HPDE6-E6E7 (cell line): ENCODE results near the gene DPYSL4.
"Not testable (repeated sequence)": the region's sequence is repeated elsewhere in the genome, so short reads cannot be mapped to it uniquely, and the experiment has no call there.

Experiments used
- DNase-seq: peaks from one replicate; pipeline ENCODE4 v3.0.0; 2011; ENCODE audit warnings: missing footprints; ENCODE audit errors: extremely low spot score

Gene DPYSL4

GRCh38 chr10:132149917-132150316 is 36.8 kb upstream of the DPYSL4 start:
- no peak for DNase-seq

- no peak for DNase-seq
Measured at GRCh38 chr10:132150777-132151176, 36.0 kb upstream of the DPYSL4 start.

- DNase-seq = no peak
Measured at GRCh38 chr10:132151286-132151950, 35.3 kb upstream of the DPYSL4 start.

- DNase-seq = no peak
Measured at GRCh38 chr10:132151951-132152505, 34.7 kb upstream of the DPYSL4 start.

GRCh38 chr10:132152896-132153580 is 33.7 kb upstream of the DPYSL4 start:
- DNase-seq = no peak

- DNase-seq = no peak
Measured at GRCh38 chr10:132153616-132154217, 33.0 kb upstream of the DPYSL4 start.

- no peak for DNase-seq
Measured at GRCh38 chr10:132154440-132154839, 32.3 kb upstream of the DPYSL4 start.

- no peak for DNase-seq
Measured at GRCh38 chr10:132154931-132155330, 31.8 kb upstream of the DPYSL4 start.

GRCh38 chr10:132155723-132156381 is 30.9 kb upstream of the DPYSL4 start:
- no peak for DNase-seq

GRCh38 chr10:132156382-132156781 is 30.4 kb upstream of the DPYSL4 start:
- no peak for DNase-seq

GRCh38 chr10:132157101-132157500 is 29.6 kb upstream of the DPYSL4 start:
- no peak for DNase-seq

GRCh38 chr10:132158122-132158741 is 28.5 kb upstream of the DPYSL4 start:
- no peak for DNase-seq

- no peak for DNase-seq
Measured at GRCh38 chr10:132158823-132159222, 27.9 kb upstream of the DPYSL4 start.

- not testable (repeated sequence) for DNase-seq
Measured at GRCh38 chr10:132159302-132160230, 27.2 kb upstream of the DPYSL4 start.

GRCh38 chr10:132160231-132160630 is 26.5 kb upstream of the DPYSL4 start:
- not testable (repeated sequence) for DNase-seq

- not testable (repeated sequence) for DNase-seq
Measured at GRCh38 chr10:132160834-132161622, 25.7 kb upstream of the DPYSL4 start.

GRCh38 chr10:132162021-132162531 is 24.7 kb upstream of the DPYSL4 start:
- DNase-seq = no peak

- DNase-seq = no peak
Measured at GRCh38 chr10:132162590-132163277, 24.0 kb upstream of the DPYSL4 start.

GRCh38 chr10:132163278-132163765 is 23.4 kb upstream of the DPYSL4 start:
- no peak for DNase-seq
